ENCODE data around the gene DCAF15.

Gene DCAF15

GRCh38 chr19:13942023-13942684 lies 10.2 kb upstream of the DCAF15 start:
- peak; percentile 30 for DNase-seq (ENCODE audit: low read depth)
- no peak for TF ChIP-seq MYC (IDR thresholded peaks at IDR 0.05; ENCODE audit: low read depth, low read length)
- TF ChIP-seq MAX (IDR thresholded peaks at IDR 0.05; ENCODE audit: low read depth, low read length) = no peak
- no peak for TF ChIP-seq POLR2A (IDR thresholded peaks at IDR 0.05; ENCODE audit: extremely low read depth, insufficient read length)
- no peak for TF ChIP-seq CTCF (IDR thresholded peaks at IDR 0.05; ENCODE audit: low read depth, low read length)
- no peak overlapping the region for H3K4me3 ChIP-seq (ENCODE audit: low read depth, low read length)

GRCh38 chr19:13946414-13946813 lies 5.9 kb upstream of the DCAF15 start:
- DNase-seq (ENCODE audit: low read depth) = no peak
- H3K4me3 ChIP-seq (ENCODE audit: low read depth, low read length) = no peak overlapping the region
- no peak for TF ChIP-seq CTCF (IDR thresholded peaks at IDR 0.05; ENCODE audit: low read depth, low read length)
- TF ChIP-seq MYC (IDR thresholded peaks at IDR 0.05; ENCODE audit: low read depth, low read length) = no peak
- TF ChIP-seq MAX (IDR thresholded peaks at IDR 0.05; ENCODE audit: low read depth, low read length) = no peak
- no peak for TF ChIP-seq POLR2A (IDR thresholded peaks at IDR 0.05; ENCODE audit: extremely low read depth, insufficient read length)

GRCh38 chr19:13951043-13951442 lies 1.3 kb upstream of the DCAF15 start:
- TF ChIP-seq MYC (IDR thresholded peaks at IDR 0.05; ENCODE audit: low read depth, low read length) = no peak
- TF ChIP-seq POLR2A (IDR thresholded peaks at IDR 0.05; ENCODE audit: extremely low read depth, insufficient read length) = no peak
- no peak for TF ChIP-seq MAX (IDR thresholded peaks at IDR 0.05; ENCODE audit: low read depth, low read length)
- no peak for TF ChIP-seq CTCF (IDR thresholded peaks at IDR 0.05; ENCODE audit: low read depth, low read length)
- no peak for DNase-seq (ENCODE audit: low read depth)
- H3K4me3 ChIP-seq (ENCODE audit: low read depth, low read length) = no peak overlapping the region

- peak overlapping the region; percentile 43 for H3K4me3 ChIP-seq (ENCODE audit: low read depth, low read length)
- no peak for TF ChIP-seq MAX (IDR thresholded peaks at IDR 0.05; ENCODE audit: low read depth, low read length)
- TF ChIP-seq CTCF (IDR thresholded peaks at IDR 0.05; ENCODE audit: low read depth, low read length) = no peak
- no peak for TF ChIP-seq MYC (IDR thresholded peaks at IDR 0.05; ENCODE audit: low read depth, low read length)
- no peak for TF ChIP-seq POLR2A (IDR thresholded peaks at IDR 0.05; ENCODE audit: extremely low read depth, insufficient read length)
These were observed 533 bp upstream of the DCAF15 start for GRCh38 chr19:13951799-13952153.

GRCh38 chr19:13952931-13953531 lies 722 bp downstream of the DCAF15 start:
- peak overlapping the region; percentile 79 for H3K4me3 ChIP-seq (ENCODE audit: low read depth, low read length)
- no peak for TF ChIP-seq MAX (IDR thresholded peaks at IDR 0.05; ENCODE audit: low read depth, low read length)
- peak; percentile 31 for DNase-seq (ENCODE audit: low read depth)

More at GRCh38 chr19:13951799-13952153, 533 bp upstream of the DCAF15 start:
- DNase-seq (ENCODE audit: low read depth) = no peak

- no peak for TF ChIP-seq POLR2A (IDR thresholded peaks at IDR 0.05; ENCODE audit: extremely low read depth, insufficient read length)
- TF ChIP-seq MAX (IDR thresholded peaks at IDR 0.05; ENCODE audit: low read depth, low read length) = no peak
- no peak for TF ChIP-seq MYC (IDR thresholded peaks at IDR 0.05; ENCODE audit: low read depth, low read length)
- no peak for TF ChIP-seq CTCF (IDR thresholded peaks at IDR 0.05; ENCODE audit: low read depth, low read length)
- no peak overlapping the region for H3K4me3 ChIP-seq (ENCODE audit: low read depth, low read length)
- no peak for DNase-seq (ENCODE audit: low read depth)
These were observed 1.9 kb downstream of the DCAF15 start for GRCh38 chr19:13954185-13954584.

Measured in NB4 (cell line).